Heart left ventricle (tissue), 16 donors: ENCODE measurements around the gene IREB2. TPM values are rescaled to one million over a fixed set of nuclear protein-coding genes. Genes with fewer than 3 reads are reported as not detected.

Experiments
- ATAC-seq, 4 donors: fragments of 200-7000 bp; cut with Tn5 transposase; one replicate each; pipeline ENCODE4 v1.9.1; 2020 to 2022; ENCODE audit warnings: moderate library complexity in 4 of 4, mild to moderate bottlenecking in 3 of 4, moderate number of reproducible peaks in 1 of 4
- DNase-seq, 5 donors: peaks; one replicate each; pipeline ENCODE4 v3.0.0-alpha.2; 2020
- H3K27ac ChIP-seq, 12 donors: fragments of 200-600 bp; sonication (generic) in 4 of 12; one replicate each; pipeline versions ENCODE4 v1.5.0 to v1.8.0; 2016 to 2022; ENCODE audit warnings: mild to moderate bottlenecking in 2 of 12
- H3K27me3 ChIP-seq, 9 donors: fragments of 200-600 bp; sonication (generic) in 2 of 9; one replicate each; pipeline versions ENCODE4 v1.5.1 to v1.8.0; 2016 to 2022; ENCODE audit warnings: mild to moderate bottlenecking in 3 of 9
- H3K36me3 ChIP-seq, 9 donors: fragments of 200-600 bp; sonication (generic) in 2 of 9; one replicate each; pipeline versions ENCODE4 v1.5.0 to v1.8.0; 2018 to 2022; ENCODE audit warnings: mild to moderate bottlenecking in 2 of 9
- H3K4me1 ChIP-seq, 12 donors: fragments of 200-600 bp; sonication (generic) in 4 of 12; one replicate each; pipeline versions ENCODE4 v1.5.0 to v1.8.0; 2016 to 2022; ENCODE audit warnings: mild to moderate bottlenecking in 3 of 12
- H3K4me3 ChIP-seq, 12 donors: fragments of 200-600 bp; sonication (generic) in 4 of 12; one replicate each; pipeline versions ENCODE4 v1.5.0 to v1.8.0; 2017 to 2022; ENCODE audit warnings: mild to moderate bottlenecking in 9 of 12, moderate library complexity in 4 of 12
- H3K9me3 ChIP-seq, 12 donors: fragments of 200-600 bp; sonication (generic) in 4 of 12; one replicate each; pipeline versions ENCODE4 v1.5.0 to v1.8.0; 2016 to 2022; ENCODE audit warnings: mild to moderate bottlenecking in 1 of 12
- POLR2A ChIP-seq, 2 donors: fragments of 450-650 bp; IDR thresholded peaks; one replicate each; pipeline ENCODE4 v1.6.1; 2017; ENCODE audit warnings: antibody characterized with exemption in 2 of 2, mild to moderate bottlenecking in 2 of 2, moderate library complexity in 2 of 2
- WGBS, 4 donors: extraction: QIAGEN DNeasy Blood & Tissue Kit in 2 of 4; methylation state at CpG; one replicate each; pipeline versions ENCODE4 v1.1.5 to v1.1.7; 2013 to 2018; 5-methylcytosine and 5-hydroxymethylcytosine counted together
- intact Hi-C, 10 donors: fragments of 100-400 bp; cut with DNase I; formaldehyde crosslinking; loops; one replicate each; pipeline versions ENCODE4 v1.11.1 to v1.14.2; 2022
- polyA plus RNA-seq, 2 donors: library from polyadenylated mRNA; stranded (reverse); fragments of 200-250 nt; gene quantifications; one replicate each; pipeline ENCODE4 v1.2.3, GENCODE V29; 2013
- total RNA-seq, 9 donors: library from RNA; depleted of rRNA in 2 of 9; stranded (reverse); fragments of >200 nt in 2 of 9; fragmentation: NEBNext Ultra II Directional in 3 of 9; extraction: Animal tissue kit (Norgen Biotek cat#: 25700) in 3 of 9; gene quantifications; one replicate each; pipeline versions ENCODE4 v1.1.0 to v1.2.4, GENCODE V29; 2016 to 2023
- TF ChIP-seq, protein P1 (sequence below), 12 donors: fragments of 200-600 bp; sonication (generic) in 4 of 12; IDR thresholded peaks; one replicate each; pipeline versions ENCODE4 v1.5.0 to v1.8.0; 2018 to 2022; ENCODE audit warnings: antibody characterized with exemption in 12 of 12, mild to moderate bottlenecking in 5 of 12
- donor health status: ischemic (EF 13 %, LVEDD 7.1; RV severe dilation, severe dysfunction).
- donor health status: healthy with polysubstance abuse.
- donor health status: DM: no; HTN: yes; CAD: no.
- donor health status: DM: no; HTN: no; CAD: no.
- donor health status: ischemic (EF 25% LVEDD 6.9; RV normal size, moderate dysfunction).
- donor health status: ischemic (EF 25% LVEDD 5.7; RV mildly dilated, moderate dysfunction).
- donor health status: healthy.
- donor health status: DM: yes; HTN: yes; CAD: no.
- donor health status: ischemic (EF 35%, LVEDD 5.7; RV mildly dilated, moderate dysfunction).
- donor health status: nonischemic (EF 11% LVEDD 7.7; RV severe dilation, severe dysfunction).
- donor health status: DM: yes; HTN: yes; CAD: no.
- donor health status: PGD.
- donor health status: ischemic (EF 29% LVEDD 5.4; RV normal size, mild dysfunction).
- donor health status: nonischemic (EF 23%, LVEDD 6.1; RV moderate dilation, normal function).

The IREB2 gene
- total and polyA plus RNA-seq, 11 donors, result 6.3 to 50.0 (median 29.5) TPM

DNA sequence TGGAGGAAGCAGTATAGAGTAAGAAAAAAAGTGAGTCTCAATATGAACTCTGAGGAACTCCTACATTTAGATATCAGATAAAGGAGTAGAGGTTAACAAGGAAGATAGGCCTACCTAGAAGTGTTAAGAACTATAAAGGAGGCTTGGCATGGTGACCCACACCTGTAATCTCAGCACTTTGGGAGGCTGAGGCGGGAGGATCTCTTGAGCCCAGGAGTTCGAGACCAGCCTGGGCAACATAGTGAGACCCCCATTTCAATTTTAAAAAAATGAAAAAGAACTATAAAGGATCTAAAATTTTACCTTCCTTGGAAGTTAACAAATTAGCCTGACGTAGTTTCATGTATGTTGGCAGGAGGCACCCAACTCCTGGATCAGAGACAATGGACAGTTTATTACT lies 14.5 kb downstream of the IREB2 start:
- intact Hi-C loops, result no loop called here
- peaks cover 0 to 17% (median 3%) of the 10 kb centered on the region in 9 donors for H3K36me3 ChIP-seq
- H3K4me1 ChIP-seq, result peaks cover 0 to 86% (median 65%) of the 10 kb centered on the region in 12 donors
- H3K27ac ChIP-seq, result no peak overlapping the region
- 97 to 99% (median 98%) methylated on average over 3 of the region's 3 CpGs for WGBS, 4 donors
- ATAC-seq (no peak), DNase-seq (no peak)
- H3K9me3 ChIP-seq, result no peaks in the 10 kb centered on the region
- no peak for TF ChIP-seq POLR2A (IDR thresholded peaks at IDR 0.05)
- TF ChIP-seq, protein P1, sequence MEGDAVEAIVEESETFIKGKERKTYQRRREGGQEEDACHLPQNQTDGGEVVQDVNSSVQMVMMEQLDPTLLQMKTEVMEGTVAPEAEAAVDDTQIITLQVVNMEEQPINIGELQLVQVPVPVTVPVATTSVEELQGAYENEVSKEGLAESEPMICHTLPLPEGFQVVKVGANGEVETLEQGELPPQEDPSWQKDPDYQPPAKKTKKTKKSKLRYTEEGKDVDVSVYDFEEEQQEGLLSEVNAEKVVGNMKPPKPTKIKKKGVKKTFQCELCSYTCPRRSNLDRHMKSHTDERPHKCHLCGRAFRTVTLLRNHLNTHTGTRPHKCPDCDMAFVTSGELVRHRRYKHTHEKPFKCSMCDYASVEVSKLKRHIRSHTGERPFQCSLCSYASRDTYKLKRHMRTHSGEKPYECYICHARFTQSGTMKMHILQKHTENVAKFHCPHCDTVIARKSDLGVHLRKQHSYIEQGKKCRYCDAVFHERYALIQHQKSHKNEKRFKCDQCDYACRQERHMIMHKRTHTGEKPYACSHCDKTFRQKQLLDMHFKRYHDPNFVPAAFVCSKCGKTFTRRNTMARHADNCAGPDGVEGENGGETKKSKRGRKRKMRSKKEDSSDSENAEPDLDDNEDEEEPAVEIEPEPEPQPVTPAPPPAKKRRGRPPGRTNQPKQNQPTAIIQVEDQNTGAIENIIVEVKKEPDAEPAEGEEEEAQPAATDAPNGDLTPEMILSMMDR (IDR thresholded peaks at IDR 0.05), result no peak
- H3K4me3 ChIP-seq, result no peak overlapping the region
- H3K27me3 ChIP-seq, result no peaks in the 10 kb centered on the region

DNA sequence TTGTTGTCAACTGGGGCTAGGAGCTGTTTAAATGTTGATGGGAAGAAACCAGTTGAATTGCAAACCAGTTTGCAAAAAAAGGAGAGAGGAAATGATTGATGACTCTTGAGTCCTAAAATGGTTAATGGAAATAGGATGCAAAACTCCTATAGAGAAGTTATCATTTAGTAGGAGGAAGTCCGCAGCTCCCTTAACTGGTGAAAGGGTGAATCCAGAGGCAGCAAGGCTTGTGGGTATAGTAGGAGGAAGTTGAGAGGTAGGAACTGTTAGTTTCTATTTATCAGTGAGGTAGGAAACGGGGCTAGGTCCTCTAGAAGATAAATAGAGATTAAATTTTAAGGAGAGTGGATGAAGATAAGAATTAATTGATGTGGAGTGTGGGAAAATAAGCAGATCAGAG lies 15.4 kb downstream of the IREB2 start:
- no peak for TF ChIP-seq POLR2A (IDR thresholded peaks at IDR 0.05)
- TF ChIP-seq, protein P1 (IDR thresholded peaks at IDR 0.05), result no peak
- no peaks in the 10 kb centered on the region for H3K9me3 ChIP-seq
- H3K27ac ChIP-seq, result peak overlapping the region in 1 of 12 donors; percentile 73
- H3K36me3 ChIP-seq, result peaks cover 0 to 9% (median 0%) of the 10 kb centered on the region in 9 donors
- no peak for ATAC-seq
- H3K4me3 ChIP-seq, result no peak overlapping the region
- H3K4me1 ChIP-seq, result peaks cover 0 to 82% (median 62%) of the 10 kb centered on the region in 12 donors
- 57 to 71% (median 67%) methylated on average over 2 of the region's 2 CpGs for WGBS, 4 donors
- intact Hi-C loops, result no loop called here
- H3K27me3 ChIP-seq, result no peaks in the 10 kb centered on the region
- no peak for DNase-seq

DNA sequence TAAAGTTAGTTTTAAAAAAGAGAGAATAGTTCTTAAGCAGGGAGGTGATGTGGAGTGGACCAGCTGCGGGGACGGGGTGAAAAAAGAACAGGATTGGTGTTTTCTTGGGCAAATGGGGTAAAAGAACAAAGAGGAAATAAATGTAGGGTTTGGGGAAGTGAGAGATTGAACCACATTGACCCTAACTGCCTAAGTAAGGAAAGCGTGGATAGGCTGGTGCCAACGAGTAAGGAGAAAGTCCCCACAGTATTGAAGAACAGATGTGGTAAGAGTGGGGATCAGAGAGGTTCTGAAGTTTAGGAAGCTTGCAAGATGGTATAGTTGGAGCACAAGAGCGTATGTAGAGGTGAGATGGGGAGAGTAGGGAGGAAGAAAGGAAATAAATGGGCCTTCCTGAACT lies 17.0 kb downstream of the IREB2 start:
- peaks cover 0 to 9% (median 0%) of the 10 kb centered on the region in 9 donors for H3K36me3 ChIP-seq
- H3K4me3 ChIP-seq, result no peak overlapping the region
- WGBS, 4 donors, result 85 to 90% (median 88%) methylated on average over 5 of the region's 5 CpGs
- H3K9me3 ChIP-seq, result no peaks in the 10 kb centered on the region
- no peaks in the 10 kb centered on the region for H3K27me3 ChIP-seq
- DNase-seq (no peak), ATAC-seq (peak in 2 of 4 donors; percentile 7 to 41)
- peaks cover 0 to 70% (median 51%) of the 10 kb centered on the region in 12 donors for H3K4me1 ChIP-seq
- intact Hi-C loops, result no loop called here
- H3K27ac ChIP-seq, result peak overlapping the region in 11 of 12 donors; percentile 32 to 84 (median 55)
- TF ChIP-seq POLR2A (IDR thresholded peaks at IDR 0.05), result no peak
- TF ChIP-seq, protein P1 (IDR thresholded peaks at IDR 0.05), result no peak

DNA sequence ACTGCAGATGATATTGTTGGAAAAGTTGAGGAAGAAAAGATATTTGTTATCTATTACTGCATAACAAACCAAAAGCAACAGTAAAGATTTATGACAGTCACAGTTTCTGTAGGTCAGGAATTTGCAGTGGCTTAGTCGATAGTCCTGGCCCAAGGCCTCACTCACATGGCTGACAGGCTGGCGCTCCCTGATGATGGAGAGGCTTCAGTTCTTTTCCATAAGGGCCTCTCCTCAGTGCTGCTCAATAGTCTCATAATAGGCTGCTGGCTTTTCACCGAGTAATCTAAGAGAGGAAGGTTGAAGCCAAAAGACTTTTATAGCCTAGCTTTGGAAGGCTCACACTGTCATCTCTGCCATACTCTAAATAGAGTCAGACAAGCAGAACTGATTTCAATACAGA lies 17.7 kb downstream of the IREB2 start:
- Histone ChIP-seq H3K9me3 (no peaks in the 10 kb centered on the region), H3K27ac (peak overlapping the region in 11 of 12 donors; percentile 32 to 84 (median 55)), H3K27me3 (no peaks in the 10 kb centered on the region), H3K4me3 (no peak overlapping the region), H3K36me3 (peaks cover 0 to 9% (median 0%) of the 10 kb centered on the region in 9 donors), H3K4me1 (peaks cover 0 to 73% (median 49%) of the 10 kb centered on the region in 12 donors)
- intact Hi-C loops, result loop anchor here in 1 of 10 donors (2.0 kb wide), 1 partner anchor 17 kb away; the partner anchor contains the start of gene IREB2
- TF ChIP-seq POLR2A (IDR thresholded peaks at IDR 0.05), result no peak
- TF ChIP-seq, protein P1 (IDR thresholded peaks at IDR 0.05), result no peak
- 24 to 45% (median 37%) methylated on average over 3 of the region's 3 CpGs for whole genome bisulfite sequencing, 4 donors
- DNase-seq (peak; percentile 18 to 59 (median 40)), ATAC-seq (peak; percentile 74 to 91 (median 89))
